Upper lobe of left lung (tissue), 6 donors: ENCODE measurements around the gene DNAJC22. TPM values are rescaled to one million over a fixed set of nuclear protein-coding genes. Genes with fewer than 3 reads are reported as not detected.
"Not testable (repeated sequence)": the region's sequence is repeated elsewhere in the genome, so short reads cannot be mapped to it uniquely, and the experiment has no call there.

Experiments
- ATAC-seq, 2 donors: fragments of 200-7000 bp; cut with Tn5 transposase; one replicate each; pipeline ENCODE4 v1.9.1; 2022; ENCODE audit warnings: mild to moderate bottlenecking in 2 of 2, moderate library complexity in 2 of 2; ENCODE audit not compliant: low FRiP score in 2 of 2
- DNase-seq, 2 donors: peaks; one replicate each; pipeline ENCODE4 v3.0.0-alpha.2; 2019 to 2020
- H3K27ac ChIP-seq, 4 donors: fragments of 200-600 bp; sonication (generic); one replicate each; pipeline ENCODE4 v1.5.1; 2016 to 2019
- H3K27me3 ChIP-seq, 4 donors: fragments of 200-600 bp; sonication (generic); one replicate each; pipeline ENCODE4 v1.5.1; 2017 to 2019
- H3K36me3 ChIP-seq, 4 donors: fragments of 200-600 bp; sonication (generic); one replicate each; pipeline ENCODE4 v1.5.1; 2016 to 2019
- H3K4me1 ChIP-seq, 4 donors: fragments of 200-600 bp; sonication (generic); one replicate each; pipeline ENCODE4 v1.5.1; 2018 to 2019
- H3K4me3 ChIP-seq, 4 donors: fragments of 200-600 bp; sonication (generic); one replicate each; pipeline ENCODE4 v1.5.1; 2017 to 2019; ENCODE audit warnings: mild to moderate bottlenecking in 2 of 4, moderate library complexity in 1 of 4
- H3K9me3 ChIP-seq, 4 donors: fragments of 200-600 bp; sonication (generic); one replicate each; pipeline ENCODE4 v1.5.1; 2018 to 2019
- CTCF ChIP-seq, 6 experiments: fragments of 450-650 bp in 4 of 6; fragments of 200-600 bp in 2 of 6; sonication (generic) in 2 of 6; IDR thresholded peaks; one replicate each; pipeline ENCODE4 v1.5.1; 2016 to 2019; ENCODE audit warnings: antibody characterized with exemption in 6 of 6
- EP300 ChIP-seq, 4 donors: sonication (generic); formaldehyde crosslinking; IDR thresholded peaks; one replicate each; pipeline ENCODE4 v1.5.1; 2017; ENCODE audit warnings: antibody characterized with exemption in 4 of 4, control low read depth in 2 of 4
- POLR2A ChIP-seq, 4 donors: fragments of 450-650 bp; IDR thresholded peaks; one replicate each; pipeline ENCODE4 v1.5.1; 2016 to 2017; ENCODE audit warnings: antibody characterized with exemption in 4 of 4, mild to moderate bottlenecking in 2 of 4
- POLR2AphosphoS5 ChIP-seq, 2 donors: sonication (generic); formaldehyde crosslinking; IDR thresholded peaks; one replicate each; pipeline ENCODE4 v1.5.1; 2017; ENCODE audit warnings: antibody characterized with exemption in 2 of 2
- WGBS, 2 donors: methylation state at CpG; one replicate each; pipeline ENCODE4 v1.1.5; 2017 to 2018; 5-methylcytosine and 5-hydroxymethylcytosine counted together
- total RNA-seq, 6 donors: library from RNA; depleted of rRNA in 4 of 6; stranded (reverse); fragments of >200 nt in 4 of 6; gene quantifications; one replicate each; pipeline versions ENCODE4 v1.1.0 to v1.2.1, GENCODE V29; 2016 to 2021
- donor health status: DM: no; HTN: no; CAD: no; lungs with moderate emphysema.
- donor health status: DM: no; HTN: yes; CAD: no; lungs with severe emphysema.

The DNAJC22 gene
- total RNA-seq, 6 donors from 2014 or later = 0.15 to 0.59 (median 0.38) TPM; not detected in 2

- TF ChIP-seq POLR2AphosphoS5 (IDR thresholded peaks at IDR 0.05) (no peak), EP300 (IDR thresholded peaks at IDR 0.05) (no peak), CTCF (IDR thresholded peaks at IDR 0.05) (no peak), POLR2A (IDR thresholded peaks at IDR 0.05) (no peak)
- no peak for ATAC-seq
- Histone ChIP-seq H3K4me1 (peaks cover 6 to 16% (median 10%) of the 10 kb centered on the region in 4 donors), H3K36me3 (no peaks in the 10 kb centered on the region), H3K4me3 (no peak overlapping the region), H3K27me3 (peaks cover 1 to 33% (median 15%) of the 10 kb centered on the region in 4 donors), H3K9me3 (no peaks in the 10 kb centered on the region), H3K27ac (no peak overlapping the region)
- peak in 1 of 2 donors; percentile 9 for DNase-seq
- 83 to 84% methylated on average over 10 to 14 of the region's 14 CpGs for WGBS, 2 donors
These were observed 15.9 kb upstream of the DNAJC22 start for GRCh38 chr12:49330631-49331379.

GRCh38 chr12:49331380-49332222 is 15.1 kb upstream of the DNAJC22 start:
- H3K36me3 ChIP-seq = no peaks in the 10 kb centered on the region
- H3K9me3 ChIP-seq = no peaks in the 10 kb centered on the region
- TF ChIP-seq POLR2A (IDR thresholded peaks at IDR 0.05) = no peak
- TF ChIP-seq CTCF (IDR thresholded peaks at IDR 0.05) = peak; percentile 37 to 84 (median 70)
- no peak overlapping the region for H3K4me3 ChIP-seq
- H3K27me3 ChIP-seq = peaks cover 1 to 41% (median 23%) of the 10 kb centered on the region in 4 donors
- 51 to 59% methylated on average over 11 of the region's 11 CpGs for WGBS, 2 donors
- DNase-seq (peak in 1 of 2 donors; percentile 79), ATAC-seq (peak; percentile 82 to 83)
- H3K4me1 ChIP-seq = peaks cover 10 to 24% (median 15%) of the 10 kb centered on the region in 4 donors
- H3K27ac ChIP-seq = no peak overlapping the region

- peak overlapping the region in 1 of 4 donors; percentile 17 for H3K4me3 ChIP-seq
These were observed 14.2 kb upstream of the DNAJC22 start for GRCh38 chr12:49332441-49332861.

GRCh38 chr12:49332891-49333371 is 13.8 kb upstream of the DNAJC22 start:
- Histone ChIP-seq H3K4me1 (peaks cover 20 to 33% (median 24%) of the 10 kb centered on the region in 4 donors), H3K9me3 (no peaks in the 10 kb centered on the region), H3K27ac (no peak overlapping the region), H3K36me3 (no peaks in the 10 kb centered on the region), H3K4me3 (peak overlapping the region in 2 of 4 donors; percentile 17 to 21), H3K27me3 (peaks cover 1 to 53% (median 30%) of the 10 kb centered on the region in 4 donors)
- DNase-seq = peak; percentile 20 to 83
- no peak for ATAC-seq
- TF ChIP-seq POLR2A (IDR thresholded peaks at IDR 0.05) (no peak), EP300 (IDR thresholded peaks at IDR 0.05) (no peak), POLR2AphosphoS5 (IDR thresholded peaks at IDR 0.05) (no peak)
- 28% methylated on average over 20 to 37 of the region's 40 CpGs for WGBS, 2 donors

More at GRCh38 chr12:49332441-49332861, 14.2 kb upstream of the DNAJC22 start:
- TF ChIP-seq EP300 (IDR thresholded peaks at IDR 0.05) = no peak
- no peak for TF ChIP-seq POLR2AphosphoS5 (IDR thresholded peaks at IDR 0.05)
- TF ChIP-seq CTCF (IDR thresholded peaks at IDR 0.05) = no peak
- no peak for TF ChIP-seq POLR2A (IDR thresholded peaks at IDR 0.05)
- H3K27me3 ChIP-seq = peaks cover 1 to 50% (median 30%) of the 10 kb centered on the region in 4 donors
- ATAC-seq = no peak
- no peaks in the 10 kb centered on the region for H3K36me3 ChIP-seq
- no peak overlapping the region for H3K27ac ChIP-seq
- WGBS, 2 donors = 61 to 80% methylated on average over 17 of the region's 17 CpGs
- DNase-seq = no peak
- peaks cover 19 to 33% (median 23%) of the 10 kb centered on the region in 4 donors for H3K4me1 ChIP-seq
- no peaks in the 10 kb centered on the region for H3K9me3 ChIP-seq

GRCh38 chr12:49333778-49334177 is 12.9 kb upstream of the DNAJC22 start:
- whole genome bisulfite sequencing, 2 donors = 46 to 53% methylated on average over 21 of the region's 21 CpGs
- ATAC-seq = not testable (repeated sequence)
- H3K27me3 ChIP-seq = peaks cover 1 to 55% (median 30%) of the 10 kb centered on the region in 4 donors

More at GRCh38 chr12:49333778-49334177, 12.9 kb upstream of the DNAJC22 start:
- not testable (repeated sequence) for H3K27ac ChIP-seq, H3K9me3 ChIP-seq, H3K4me3 ChIP-seq, H3K36me3 ChIP-seq
- peak in 1 of 2 donors; percentile 0 for DNase-seq
- H3K4me1 ChIP-seq = peaks cover 20 to 33% (median 24%) of the 10 kb centered on the region in 4 donors
